BLaER1 (cell line): ENCODE data around the gene LRFN2.

Source experiments
- H3K27ac ChIP-seq: shearing (Covaris generic); formaldehyde crosslinking; 2 replicates; pipeline ENCODE4 v1.8.1; 2022
- H3K27me3 ChIP-seq: shearing (Covaris generic); formaldehyde crosslinking; 2 replicates; pipeline ENCODE4 v1.8.1; 2022
- H3K36me3 ChIP-seq: shearing (Covaris generic); formaldehyde crosslinking; 2 replicates; pipeline ENCODE4 v1.8.1; 2022
- H3K4me1 ChIP-seq: shearing (Covaris generic); formaldehyde crosslinking; 2 replicates; pipeline ENCODE4 v1.8.1; 2022
- H3K4me2 ChIP-seq: shearing (Covaris generic); formaldehyde crosslinking; 2 replicates; pipeline ENCODE4 v1.8.1; 2022
- H3K4me3 ChIP-seq: shearing (Covaris generic); formaldehyde crosslinking; 2 replicates; pipeline ENCODE4 v1.8.1; 2022
- H3K9ac ChIP-seq: shearing (Covaris generic); formaldehyde crosslinking; 2 replicates; pipeline ENCODE4 v1.8.1; 2022
- H3K9me3 ChIP-seq: shearing (Covaris generic); formaldehyde crosslinking; 2 replicates; pipeline ENCODE4 v1.8.1; 2022
- H4K20me1 ChIP-seq: shearing (Covaris generic); formaldehyde crosslinking; 2 replicates; pipeline ENCODE4 v1.8.1; 2022
- Cebpa-rat ChIP-seq: shearing (Covaris generic); IDR thresholded peaks from 2 replicates; pipeline ENCODE4 v1.8.1; 2022

LRFN2 gene

DNA sequence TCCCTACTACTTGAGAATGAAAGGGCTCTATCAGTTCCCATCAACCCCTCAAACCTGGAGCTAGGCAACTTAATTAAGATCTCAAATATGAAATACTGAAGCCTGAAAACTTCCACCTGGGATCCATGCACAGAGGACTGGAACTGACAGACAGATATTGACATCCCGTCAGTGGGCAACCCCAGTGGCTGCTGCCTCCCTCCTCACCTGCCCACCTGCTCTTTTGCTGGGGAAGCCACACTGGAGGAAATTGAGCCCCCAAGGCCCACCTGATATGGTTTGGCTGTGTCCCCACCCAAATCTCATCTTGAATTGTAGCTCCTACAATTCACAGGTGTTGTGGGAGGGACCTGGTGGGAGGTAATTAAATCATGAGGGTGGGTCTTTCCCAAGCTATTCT lies 192.8 kb downstream of the LRFN2 start:
- Histone ChIP-seq H3K36me3 (peaks cover 16% of the 10 kb centered on the region), H3K27me3 (no peaks in the 10 kb centered on the region), H3K9me3 (no peaks in the 10 kb centered on the region), H3K4me2 (no peak overlapping the region), H3K4me1 (no peaks in the 10 kb centered on the region), H4K20me1 (no peaks in the 10 kb centered on the region; the same call in 1 of the 2 replicates), H3K9ac (no peak overlapping the region), H3K4me3 (no peak overlapping the region), H3K27ac (no peak overlapping the region)
- TF ChIP-seq Cebpa-rat: no peak

DNA sequence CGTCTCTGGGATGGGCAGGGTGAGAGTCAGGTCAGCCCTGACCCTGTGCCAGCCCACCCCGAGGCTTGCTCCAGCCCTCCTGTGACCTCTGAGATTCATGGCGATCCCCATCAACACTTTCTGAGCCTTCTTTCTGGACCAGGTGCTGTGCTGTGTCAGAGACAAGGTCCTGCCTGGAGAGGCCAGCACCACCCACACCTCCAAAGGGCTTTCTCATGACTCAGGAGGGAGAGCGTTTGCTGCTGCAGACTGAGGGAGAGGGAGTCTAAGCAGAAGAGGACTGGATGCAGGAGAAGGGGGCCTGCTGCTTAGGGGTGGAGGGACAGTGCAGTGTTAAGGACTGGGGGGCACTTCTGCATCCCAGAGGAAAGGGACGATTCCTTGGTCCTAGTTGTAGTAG lies 193.5 kb downstream of the LRFN2 start:
- Histone ChIP-seq H3K4me2 (no peak overlapping the region), H3K27me3 (no peaks in the 10 kb centered on the region), H3K36me3 (peaks cover 16% of the 10 kb centered on the region), H3K4me3 (no peak overlapping the region), H3K4me1 (no peaks in the 10 kb centered on the region), H4K20me1 (no peaks in the 10 kb centered on the region; the same call in 1 of the 2 replicates), H3K27ac (no peak overlapping the region), H3K9ac (no peak overlapping the region), H3K9me3 (no peaks in the 10 kb centered on the region)
- TF ChIP-seq Cebpa-rat: no peak

DNA sequence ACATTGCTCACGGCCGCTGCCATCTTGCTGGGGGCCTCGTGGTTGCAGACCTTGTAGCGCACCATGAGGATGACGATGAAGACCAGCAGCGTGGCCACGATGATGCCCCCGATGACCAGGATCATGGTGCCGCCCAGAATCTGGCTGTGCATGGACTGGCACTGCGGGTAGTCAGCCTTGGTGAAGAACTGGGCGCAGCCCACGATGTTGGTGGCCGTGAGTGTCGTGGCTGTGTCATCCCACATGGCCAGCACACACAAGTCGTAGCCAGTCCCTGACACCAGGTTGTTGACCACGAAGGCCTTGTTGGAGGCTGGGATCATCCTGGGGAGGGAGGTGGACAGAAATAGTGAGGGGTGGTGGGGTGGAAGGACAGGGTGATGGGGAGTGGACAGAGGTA lies 194.6 kb downstream of the LRFN2 start:
- Histone ChIP-seq H3K27ac (no peak overlapping the region), H4K20me1 (no peaks in the 10 kb centered on the region), H3K27me3 (no peaks in the 10 kb centered on the region), H3K4me3 (no peak overlapping the region), H3K4me1 (no peaks in the 10 kb centered on the region), H3K9ac (no peak overlapping the region), H3K36me3 (peaks cover 16% of the 10 kb centered on the region), H3K9me3 (no peaks in the 10 kb centered on the region), H3K4me2 (no peak overlapping the region)
- TF ChIP-seq Cebpa-rat: no peak

- Histone ChIP-seq H3K27ac (no peak overlapping the region), H3K9me3 (no peaks in the 10 kb centered on the region), H3K4me3 (no peak overlapping the region), H3K27me3 (no peaks in the 10 kb centered on the region), H4K20me1 (no peaks in the 10 kb centered on the region), H3K4me1 (no peaks in the 10 kb centered on the region), H3K36me3 (peaks cover 16% of the 10 kb centered on the region), H3K4me2 (no peak overlapping the region), H3K9ac (no peak overlapping the region)
- no peak for TF ChIP-seq Cebpa-rat
Observed at GRCh38 chr6:40391851-40392517, 195.2 kb downstream of the LRFN2 start.

DNA sequence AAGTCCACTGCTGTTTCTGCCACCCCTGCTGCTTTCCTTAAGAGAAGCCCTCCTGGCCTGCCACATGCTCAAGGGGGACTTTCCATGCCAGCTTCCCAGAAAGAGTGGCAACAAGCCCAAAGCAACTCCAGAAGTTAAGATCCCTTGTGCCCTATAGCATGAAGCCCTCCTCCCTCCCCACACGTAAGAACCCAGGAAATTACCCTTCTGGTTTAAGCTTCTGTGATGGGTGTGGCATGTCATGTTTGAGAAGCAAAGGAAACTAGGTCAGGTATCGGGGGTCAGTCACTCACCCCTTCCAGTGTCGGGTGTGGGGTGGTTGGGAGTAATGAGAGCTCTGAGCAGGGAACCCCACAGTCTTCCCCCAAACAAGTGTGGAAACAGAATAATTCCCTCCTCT lies 196.1 kb downstream of the LRFN2 start:
- Histone ChIP-seq H3K36me3 (peaks cover 16% of the 10 kb centered on the region), H3K4me3 (no peak overlapping the region), H3K9ac (no peak overlapping the region), H3K27me3 (no peaks in the 10 kb centered on the region), H4K20me1 (no peaks in the 10 kb centered on the region), H3K4me2 (no peak overlapping the region), H3K9me3 (no peaks in the 10 kb centered on the region), H3K27ac (no peak overlapping the region), H3K4me1 (no peaks in the 10 kb centered on the region)
- TF ChIP-seq Cebpa-rat: no peak

DNA sequence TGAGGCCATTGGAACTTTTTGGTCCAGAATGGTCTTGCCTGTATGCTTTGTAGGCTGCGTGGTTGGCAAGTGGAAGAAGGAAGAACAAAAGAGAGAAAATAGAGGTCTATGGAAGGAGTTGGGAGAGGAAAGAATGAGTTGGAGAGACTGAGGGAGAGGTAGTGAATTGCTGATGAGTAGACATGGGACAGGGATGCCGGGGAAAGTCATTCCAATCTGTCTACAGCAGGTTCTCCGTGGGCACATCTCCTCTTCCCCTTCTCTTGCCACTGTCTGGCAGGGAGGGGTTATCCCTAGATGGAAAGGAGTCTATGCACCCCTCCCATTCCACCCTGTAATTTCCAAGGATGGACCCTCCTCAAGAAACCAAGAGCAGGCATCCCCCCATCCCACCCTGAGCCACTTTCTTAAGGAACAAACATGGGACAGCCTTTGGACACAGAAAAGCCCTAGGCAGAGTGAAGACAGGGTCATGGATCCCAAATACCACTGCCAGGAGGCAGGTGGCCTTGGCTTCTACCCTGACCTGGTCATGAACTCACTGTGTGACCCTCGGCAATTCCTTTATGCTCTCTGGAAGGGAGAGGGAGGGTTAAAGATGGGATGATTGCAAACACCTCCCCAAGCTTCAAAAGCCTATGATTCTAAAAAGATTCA lies 196.9 kb downstream of the LRFN2 start:
- Histone ChIP-seq H3K36me3 (peaks cover 16% of the 10 kb centered on the region), H3K9me3 (no peaks in the 10 kb centered on the region), H4K20me1 (no peaks in the 10 kb centered on the region), H3K4me2 (no peak overlapping the region), H3K27me3 (no peaks in the 10 kb centered on the region), H3K9ac (no peak overlapping the region), H3K27ac (no peak overlapping the region), H3K4me1 (no peaks in the 10 kb centered on the region), H3K4me3 (no peak overlapping the region)
- TF ChIP-seq Cebpa-rat: no peak

DNA sequence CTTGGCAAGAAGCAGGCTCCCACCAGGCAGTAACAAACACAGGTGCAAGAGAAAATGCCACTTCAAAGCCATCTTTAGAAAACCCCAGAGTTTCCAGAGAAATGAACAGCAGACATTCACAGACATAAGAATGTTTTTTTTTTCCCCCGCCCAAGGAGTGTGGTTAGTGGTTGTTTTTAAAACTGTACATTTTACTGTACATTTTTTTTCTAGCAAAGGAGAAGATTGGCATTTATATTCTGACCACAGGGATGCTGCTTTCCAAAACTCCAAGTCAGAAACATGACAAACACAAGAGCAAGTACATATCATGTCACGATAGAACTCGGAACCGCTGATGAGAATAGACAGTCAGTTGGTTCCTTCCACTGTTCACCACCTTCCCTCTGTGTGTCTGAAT lies 197.9 kb downstream of the LRFN2 start:
- no peak overlapping the region for H3K4me2 ChIP-seq
- H3K27ac ChIP-seq: no peak overlapping the region
- H3K9ac ChIP-seq: no peak overlapping the region

GRCh38 chr6:40387871-40388264 lies 199.3 kb downstream of the LRFN2 start:
- H3K4me2 ChIP-seq: no peak overlapping the region
- H3K36me3 ChIP-seq: peaks cover 16% of the 10 kb centered on the region
- no peaks in the 10 kb centered on the region for H4K20me1 ChIP-seq
- H3K27me3 ChIP-seq: no peaks in the 10 kb centered on the region
- no peak for TF ChIP-seq Cebpa-rat
- H3K4me1 ChIP-seq: no peaks in the 10 kb centered on the region
- no peak overlapping the region for H3K9ac ChIP-seq
- H3K27ac ChIP-seq: no peak overlapping the region
- H3K9me3 ChIP-seq: no peaks in the 10 kb centered on the region
- no peak overlapping the region for H3K4me3 ChIP-seq

More for the DNA sequence above, 197.9 kb downstream of the LRFN2 start:
- Histone ChIP-seq H4K20me1 (no peaks in the 10 kb centered on the region), H3K4me1 (no peaks in the 10 kb centered on the region), H3K9me3 (no peaks in the 10 kb centered on the region), H3K27me3 (no peaks in the 10 kb centered on the region), H3K36me3 (peaks cover 16% of the 10 kb centered on the region), H3K4me3 (no peak overlapping the region)
- no peak for TF ChIP-seq Cebpa-rat

DNA sequence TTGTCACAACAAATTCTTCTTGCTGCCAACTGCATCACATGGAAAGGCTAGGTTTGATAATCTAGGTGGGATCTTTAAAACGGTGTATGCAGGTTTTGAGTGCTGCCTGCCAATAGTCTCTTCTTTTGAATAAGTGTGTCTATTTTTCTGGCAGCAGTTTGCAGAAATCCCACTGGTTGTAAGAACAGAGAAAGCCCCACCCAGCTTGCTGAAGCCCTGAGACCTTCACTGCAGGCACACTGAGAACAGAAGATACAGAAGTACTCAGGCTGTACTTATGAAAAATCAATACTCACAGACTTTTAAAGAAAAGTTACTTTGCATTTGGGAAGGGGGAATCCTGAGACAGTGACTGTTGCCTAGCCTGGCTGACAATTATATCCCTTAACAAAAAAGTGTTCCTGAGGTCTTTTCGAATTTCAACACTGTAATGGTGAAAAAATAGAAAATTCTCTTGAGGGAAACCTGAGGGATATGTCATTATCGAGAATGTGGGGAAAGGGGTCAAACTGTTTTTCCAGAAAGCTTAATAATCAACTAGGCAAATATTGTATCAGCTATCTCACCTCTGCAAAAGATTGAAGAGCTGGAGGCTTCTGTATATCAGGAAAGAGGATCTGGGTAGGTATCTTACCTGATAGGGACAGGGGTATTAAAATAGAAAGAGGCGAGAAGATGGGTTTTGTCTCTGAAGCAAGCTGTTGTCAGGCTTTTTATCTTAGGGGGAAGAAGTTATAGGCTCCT lies 199.9 kb downstream of the LRFN2 start:
- Histone ChIP-seq H3K9me3 (no peaks in the 10 kb centered on the region), H3K27me3 (no peaks in the 10 kb centered on the region), H3K4me1 (no peaks in the 10 kb centered on the region), H3K9ac (no peak overlapping the region), H3K4me3 (no peak overlapping the region), H3K36me3 (peaks cover 11% of the 10 kb centered on the region), H3K27ac (no peak overlapping the region), H3K4me2 (no peak overlapping the region), H4K20me1 (no peaks in the 10 kb centered on the region)
- TF ChIP-seq Cebpa-rat: no peak

GRCh38 chr6:40386200-40386599 lies 201.0 kb downstream of the LRFN2 start:
- Histone ChIP-seq H3K4me2 (no peak overlapping the region), H3K4me3 (no peak overlapping the region), H3K27ac (no peak overlapping the region), H3K4me1 (no peaks in the 10 kb centered on the region), H3K9ac (no peak overlapping the region), H3K36me3 (peaks cover 3% of the 10 kb centered on the region; the same call in 1 of the 2 replicates), H3K9me3 (no peaks in the 10 kb centered on the region), H4K20me1 (no peaks in the 10 kb centered on the region), H3K27me3 (no peaks in the 10 kb centered on the region)
- no peak for TF ChIP-seq Cebpa-rat
